HG03280 (cell line): ENCODE data around the gene TCAP.

Source experiments
- ATAC-seq: cut with Tn5 transposase; IDR thresholded peaks from one replicate; pipeline ENCODE4 v1.9.1; 2021; ENCODE audit warnings: mild to moderate bottlenecking, moderate library complexity; ENCODE audit not compliant: unreplicated experiment

The TCAP gene

DNA sequence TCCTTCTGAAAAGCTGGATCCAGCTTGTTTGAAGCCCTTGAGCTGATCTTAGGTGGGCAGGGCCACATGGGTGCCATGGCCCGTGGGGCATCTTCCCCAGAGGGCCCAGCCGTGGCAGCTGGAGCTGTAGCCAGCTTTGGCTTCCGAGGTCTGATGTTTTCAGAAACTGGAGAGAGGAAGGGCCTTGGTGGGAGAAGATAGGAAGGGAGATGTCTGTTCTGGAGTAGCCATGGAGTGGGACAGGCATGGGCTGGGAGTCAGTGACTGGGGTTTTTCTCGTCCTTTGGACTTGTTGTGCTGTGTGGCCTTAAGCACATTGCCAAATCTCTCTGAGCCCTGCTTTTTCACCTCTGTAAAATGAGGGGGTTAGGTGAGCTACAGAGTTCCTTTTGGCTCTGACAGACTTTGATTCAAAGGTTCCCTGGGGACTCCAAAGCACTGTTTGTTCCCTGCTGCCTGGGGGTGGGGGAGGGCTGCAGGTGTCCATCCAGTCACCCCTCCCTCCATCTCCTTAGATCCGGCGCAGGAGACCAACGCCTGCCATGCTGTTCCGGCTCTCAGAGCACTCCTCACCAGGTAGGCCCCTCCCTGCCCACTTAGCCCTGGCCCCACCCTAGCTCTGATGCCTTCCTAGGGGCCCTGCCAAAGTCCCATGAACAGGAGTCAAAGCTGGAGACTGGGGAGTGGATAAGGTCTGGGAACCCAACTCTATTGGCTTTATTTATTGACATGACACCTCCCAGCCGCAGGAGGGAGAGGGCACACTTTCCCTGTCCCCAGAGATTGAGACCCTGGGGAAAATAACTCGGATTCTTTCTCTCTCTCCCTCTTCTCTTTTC lies 36.3 kb upstream of the TCAP start:
- ATAC-seq: no peak

DNA sequence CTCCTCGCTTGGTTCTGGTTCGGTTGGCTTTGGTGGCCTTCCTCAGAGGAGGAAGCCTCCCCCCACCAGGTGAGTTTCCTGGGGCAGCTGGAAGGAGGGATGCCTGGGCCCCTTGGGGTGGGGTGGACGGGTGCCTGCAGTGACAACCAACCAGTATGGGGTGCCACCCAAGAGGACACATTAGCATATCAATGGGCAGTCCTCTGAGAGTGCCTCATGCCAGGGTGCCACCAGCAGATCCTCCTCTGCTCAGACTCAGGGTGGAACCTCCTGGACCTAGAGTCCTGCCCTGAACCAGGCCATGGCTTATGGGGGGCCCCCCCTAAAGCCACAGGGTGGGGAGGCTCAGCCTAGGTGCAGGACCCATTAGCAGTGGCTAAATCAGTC lies 35.7 kb upstream of the TCAP start:
- no peak for ATAC-seq

DNA sequence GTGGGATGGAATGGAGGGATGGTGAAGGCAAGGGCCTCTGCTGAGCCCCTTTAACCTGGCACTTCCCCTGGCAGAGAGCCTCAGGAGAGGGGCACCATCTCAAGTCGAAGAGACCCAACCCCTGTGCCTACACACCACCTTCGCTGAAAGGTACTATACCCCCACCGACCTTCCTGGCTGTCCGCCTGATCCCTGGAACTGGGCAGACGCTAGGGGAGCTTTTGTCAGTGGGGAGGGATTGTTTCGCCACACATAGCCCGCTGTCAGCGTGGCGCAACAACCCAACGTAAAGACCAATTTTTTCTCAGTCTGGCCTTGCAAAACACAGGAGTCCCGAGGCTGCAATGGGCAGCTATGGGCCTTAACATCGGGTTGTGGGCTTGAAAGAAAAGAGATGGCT lies 35.3 kb upstream of the TCAP start:
- no peak for ATAC-seq

DNA sequence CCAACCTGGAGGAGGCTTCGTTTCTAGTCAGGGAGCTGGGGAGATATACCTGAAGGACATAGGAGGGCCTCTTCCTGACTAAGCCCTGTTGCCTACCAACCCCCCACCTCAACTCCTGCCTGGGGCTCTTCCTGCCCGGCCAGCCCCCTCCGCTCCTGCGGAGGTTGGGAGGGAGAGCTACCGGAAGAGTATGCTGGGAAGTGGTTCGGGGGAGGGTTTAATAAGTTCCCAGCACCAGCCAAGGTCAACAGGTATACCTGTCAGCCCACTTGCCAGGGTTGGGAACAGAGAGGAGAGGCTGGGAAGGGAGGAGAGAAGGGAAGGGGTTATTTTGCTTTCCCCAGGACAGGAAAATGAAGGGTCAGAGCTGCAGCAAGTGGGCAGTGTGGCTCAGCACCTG lies 33.7 kb upstream of the TCAP start:
- no peak for ATAC-seq

DNA sequence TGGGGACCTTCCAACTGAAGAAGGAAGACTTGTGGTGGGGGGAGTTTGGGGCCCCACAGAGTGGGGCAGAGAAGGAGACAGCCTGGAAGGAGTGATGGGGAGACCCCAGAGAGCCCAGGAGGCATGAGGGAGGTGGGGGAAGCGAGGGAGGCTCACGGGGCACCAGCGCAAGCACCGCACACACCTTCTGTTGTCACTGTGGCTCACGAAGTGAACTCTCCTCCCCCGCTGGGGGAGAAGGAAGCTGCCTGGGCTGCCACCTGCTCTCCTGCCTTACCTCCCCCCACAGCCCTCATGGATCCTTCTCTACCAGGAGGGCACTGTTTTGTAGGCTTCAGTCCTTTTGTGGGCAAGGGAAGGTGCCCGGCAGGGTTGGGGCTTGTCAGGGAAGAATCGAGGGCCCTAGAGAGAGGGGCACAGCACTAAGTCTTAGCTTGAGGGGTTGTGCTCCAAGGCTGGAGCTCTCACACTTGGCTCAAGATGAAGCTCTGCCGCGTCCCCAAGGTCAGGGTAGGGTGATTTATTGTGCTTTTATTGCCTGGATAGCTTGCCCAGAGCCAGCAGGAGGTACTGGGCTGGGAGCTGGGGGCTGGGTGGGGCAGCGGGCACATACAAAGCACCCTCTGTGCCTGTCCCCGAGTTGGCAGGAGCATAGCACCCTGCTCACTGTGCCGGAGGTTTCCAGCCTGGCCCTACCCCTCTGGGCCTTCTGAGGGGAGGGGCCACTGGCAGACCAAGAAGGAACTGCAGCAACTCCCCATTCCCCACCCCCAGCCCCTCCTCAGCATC lies 32.8 kb upstream of the TCAP start:
- ATAC-seq: no peak

DNA sequence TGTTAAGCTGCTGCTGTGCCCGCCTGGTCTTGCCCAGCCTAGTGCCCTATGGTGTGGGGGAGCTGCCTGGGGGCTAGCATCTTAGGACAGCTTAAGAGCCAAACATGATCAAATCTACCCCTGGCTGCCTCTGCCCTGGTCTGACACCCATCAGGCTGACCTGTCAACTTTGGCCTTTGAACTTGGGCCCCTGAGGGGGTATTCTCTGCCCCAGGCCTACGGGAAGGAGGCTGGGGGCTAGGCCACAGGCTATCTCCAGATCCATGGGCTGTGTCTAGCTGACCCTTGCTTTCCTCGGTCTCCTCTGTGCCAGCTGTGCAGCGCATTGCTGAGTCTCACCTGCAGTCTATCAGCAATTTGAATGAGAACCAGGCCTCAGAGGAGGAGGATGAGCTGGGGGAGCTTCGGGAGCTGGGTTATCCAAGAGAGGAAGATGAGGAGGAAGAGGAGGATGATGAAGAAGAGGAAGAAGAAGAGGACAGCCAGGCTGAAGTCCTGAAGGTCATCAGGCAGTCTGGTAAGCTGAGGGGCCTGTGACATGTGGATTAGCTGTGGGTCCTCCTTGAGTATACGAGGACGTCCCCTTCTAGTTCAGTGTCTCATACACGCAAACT lies 31.5 kb upstream of the TCAP start:
- no peak for ATAC-seq

DNA sequence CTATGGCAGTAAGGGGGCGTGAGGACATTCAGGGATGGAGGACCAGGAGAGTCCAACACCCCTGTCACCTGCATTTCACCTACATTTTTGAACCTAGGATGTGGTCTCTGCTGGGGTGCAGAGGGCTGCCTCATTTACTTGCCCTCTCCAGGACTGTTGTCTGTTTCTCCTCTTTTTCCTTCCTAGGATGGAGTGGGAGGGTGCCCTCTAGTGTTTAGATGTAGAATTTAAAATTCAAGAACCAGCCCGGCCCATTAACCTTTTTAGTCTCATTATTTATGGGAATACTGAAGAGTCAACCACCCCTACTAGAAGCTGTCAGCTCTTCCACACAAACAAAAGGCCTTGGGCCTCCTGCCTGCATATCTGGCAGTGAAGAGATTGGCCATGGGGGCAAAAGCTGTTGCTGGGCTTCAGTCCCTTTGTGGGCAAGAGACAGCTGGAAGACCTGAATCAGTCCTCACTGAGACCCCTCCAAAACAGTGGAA lies 30.7 kb upstream of the TCAP start:
- no peak for ATAC-seq

DNA sequence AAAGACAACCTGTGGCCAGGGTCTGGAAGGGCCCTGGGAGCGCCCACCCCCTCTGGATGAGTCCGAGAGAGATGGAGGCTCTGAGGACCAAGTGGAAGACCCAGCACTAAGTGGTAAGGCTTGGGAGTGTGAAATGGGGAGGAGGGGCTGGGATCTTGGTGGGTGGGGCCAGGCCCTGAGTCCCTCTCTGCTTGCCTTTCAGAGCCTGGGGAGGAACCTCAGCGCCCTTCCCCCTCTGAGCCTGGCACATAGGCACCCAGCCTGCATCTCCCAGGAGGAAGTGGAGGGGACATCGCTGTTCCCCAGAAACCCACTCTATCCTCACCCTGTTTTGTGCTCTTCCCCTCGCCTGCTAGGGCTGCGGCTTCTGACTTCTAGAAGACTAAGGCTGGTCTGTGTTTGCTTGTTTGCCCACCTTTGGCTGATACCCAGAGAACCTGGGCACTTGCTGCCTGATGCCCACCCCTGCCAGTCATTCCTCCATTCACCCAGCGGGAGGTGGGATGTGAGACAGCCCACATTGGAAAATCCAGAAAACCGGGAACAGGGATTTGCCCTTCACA lies 29.5 kb upstream of the TCAP start:
- no peak for ATAC-seq

DNA sequence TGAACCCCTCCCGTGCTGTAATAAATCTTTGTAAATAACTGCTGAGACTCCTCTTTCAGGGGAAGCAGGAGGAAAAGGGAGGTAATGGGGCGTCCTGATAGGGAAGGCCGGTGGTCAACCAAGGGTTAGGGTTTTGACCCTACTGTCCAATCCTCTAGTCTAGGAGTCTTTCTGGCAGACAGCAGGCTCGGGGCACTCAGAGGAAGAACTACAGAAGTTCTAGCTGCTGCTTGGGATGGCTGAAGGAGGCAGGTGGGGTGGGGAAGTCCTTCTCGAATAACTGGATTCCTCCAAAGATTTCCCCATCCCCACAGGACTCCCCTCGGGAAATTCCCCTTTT lies 28.6 kb upstream of the TCAP start:
- peak; percentile 6 for ATAC-seq

DNA sequence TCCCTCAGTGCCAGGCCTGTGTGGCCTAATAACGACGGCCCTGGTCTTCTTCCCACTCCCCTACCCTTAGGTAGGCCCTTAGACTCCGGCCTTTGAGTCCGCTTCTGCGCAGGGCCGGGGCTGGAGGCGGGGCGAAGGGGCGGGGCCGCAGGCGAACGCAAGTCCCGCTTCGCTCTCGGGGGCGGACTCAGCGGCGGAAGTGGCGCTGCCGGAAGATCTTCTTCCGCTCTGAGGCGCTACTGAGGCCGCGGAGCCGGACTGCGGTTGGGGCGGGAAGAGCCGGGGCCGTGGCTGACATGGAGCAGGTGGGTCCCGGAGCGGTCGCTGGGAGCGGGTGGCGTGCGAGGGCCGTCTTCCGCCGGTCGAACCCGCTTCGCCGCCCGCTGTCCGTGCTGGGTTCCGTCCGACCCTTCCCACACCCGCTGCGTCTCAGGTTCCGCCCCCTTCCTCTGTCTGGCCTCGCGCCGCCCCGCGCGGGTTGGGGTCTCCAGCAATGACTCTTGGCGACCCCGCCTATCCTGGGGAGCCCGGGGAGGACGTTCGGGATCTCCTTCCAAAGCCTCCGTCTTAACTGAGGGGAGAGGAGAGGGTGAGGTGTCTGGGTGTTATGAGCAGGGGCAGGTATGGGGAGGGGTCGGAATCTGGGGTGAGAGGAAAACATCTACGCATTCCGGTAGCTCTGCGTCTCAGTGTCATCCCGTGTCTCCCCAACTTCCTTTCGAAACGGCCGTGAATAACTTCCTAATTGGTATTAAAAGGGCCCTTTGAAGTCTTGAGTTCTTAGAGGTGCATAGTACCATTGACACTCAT lies 28.0 kb upstream of the TCAP start, which contains the start of gene STARD3:
TSS of gene STARD3 (plus strand) at position 218 of the 810 bp plus-strand sequence. CDS start 16,388 bp downstream, outside the sequence.
- peak; percentile 85 for ATAC-seq

DNA sequence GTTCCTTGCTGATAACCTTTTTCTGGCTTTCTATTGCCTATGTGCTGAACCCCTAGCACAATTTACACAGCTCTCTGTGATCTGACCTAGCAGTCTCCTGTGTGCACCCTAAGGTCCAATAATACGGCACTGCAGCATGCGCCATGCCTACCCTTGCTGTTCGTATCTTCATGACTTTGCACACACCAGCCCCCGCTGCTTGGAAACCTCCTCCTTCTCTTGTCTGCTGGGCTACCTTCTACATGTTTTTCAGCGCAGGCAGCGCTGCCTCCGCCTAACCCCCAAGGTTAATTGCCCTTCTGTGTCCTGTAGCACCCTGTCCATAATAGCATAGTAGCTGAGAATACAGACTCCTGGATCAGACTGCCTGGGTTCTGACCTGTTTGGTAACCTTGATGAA lies 26.8 kb upstream of the TCAP start:
- no peak for ATAC-seq

DNA sequence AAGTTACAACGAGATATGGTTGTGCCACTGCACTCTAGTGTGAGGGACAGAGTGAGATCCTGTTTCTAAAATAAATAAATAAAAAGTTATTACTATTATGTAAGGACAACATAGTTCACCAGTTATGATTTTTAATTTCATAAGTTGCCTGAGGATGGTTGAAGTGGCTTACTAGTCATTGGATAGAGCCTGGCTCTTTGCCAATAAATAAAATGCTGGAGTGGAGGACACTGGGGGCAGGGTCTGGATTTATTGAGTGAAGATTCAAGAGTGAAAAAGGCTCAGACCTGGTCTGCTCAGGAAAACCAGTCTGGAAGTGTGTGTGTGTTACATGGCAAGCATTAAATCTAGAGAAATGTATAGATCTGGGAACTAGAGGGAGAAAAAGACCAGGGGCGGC lies 26.1 kb upstream of the TCAP start:
- ATAC-seq: no peak

DNA sequence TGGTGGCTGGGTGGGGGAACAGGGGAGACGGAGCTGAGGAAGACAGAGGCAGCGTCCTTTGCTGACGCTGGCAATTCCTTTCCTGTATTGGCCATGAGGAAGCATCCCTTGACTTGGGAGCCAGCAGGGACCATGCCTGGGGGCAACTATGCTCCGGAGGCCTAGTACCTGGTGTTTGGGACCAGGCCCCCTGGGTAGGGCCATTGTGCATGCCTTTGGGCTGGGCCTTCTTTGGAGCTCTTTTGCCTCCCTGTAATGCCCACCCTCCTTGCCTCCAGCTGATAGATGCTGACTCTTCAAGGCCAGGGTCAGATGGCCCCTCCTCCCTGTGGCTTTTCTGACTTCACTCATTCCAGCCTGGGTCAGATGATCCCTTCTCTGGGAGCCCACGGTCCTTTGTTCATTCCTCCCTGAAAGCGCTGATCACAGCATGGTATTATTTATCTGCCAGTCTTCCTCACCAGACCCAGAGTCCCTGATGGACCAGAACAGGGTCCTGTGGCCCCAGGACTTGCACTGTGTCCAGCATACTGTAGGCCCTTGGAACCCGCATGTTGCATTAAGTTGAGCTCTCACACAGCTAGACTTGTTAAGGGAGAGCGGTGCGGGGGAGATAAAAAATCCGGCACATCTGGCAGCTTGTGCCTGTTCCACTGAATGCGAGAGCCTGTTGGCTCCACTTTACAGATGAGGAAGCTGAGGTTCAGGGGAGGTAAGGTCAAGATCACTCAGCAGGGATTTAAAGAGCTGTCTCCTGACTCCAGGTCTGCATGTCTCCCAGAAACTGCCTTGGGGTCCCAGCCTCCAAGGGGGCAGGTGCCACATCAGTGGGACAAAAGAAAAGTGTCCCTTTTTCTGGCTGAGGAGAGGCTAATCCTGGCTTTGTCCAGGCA lies 25.3 kb upstream of the TCAP start:
- no peak for ATAC-seq

DNA sequence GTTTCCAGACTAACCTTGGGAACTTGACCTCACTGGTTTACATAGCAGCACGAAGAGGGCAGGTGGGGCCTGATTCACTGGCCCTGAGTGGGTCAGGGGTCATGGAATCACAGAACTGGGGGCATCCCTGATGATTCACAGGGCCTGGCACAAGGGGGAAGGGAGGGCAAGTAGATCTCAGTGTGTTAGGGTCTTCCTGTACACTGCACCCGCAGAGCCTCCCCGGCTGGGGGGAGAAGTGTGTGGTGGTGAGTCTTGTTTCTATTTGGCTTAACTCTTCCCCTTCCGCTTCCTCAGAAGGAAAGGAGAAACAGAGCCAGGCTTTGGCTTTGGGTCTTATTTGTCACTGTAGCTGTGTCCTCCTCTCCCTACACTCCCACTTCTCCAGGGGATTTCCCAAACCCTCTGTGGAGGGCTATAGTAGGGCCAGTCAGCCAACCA lies 24.5 kb upstream of the TCAP start:
- no peak for ATAC-seq

DNA sequence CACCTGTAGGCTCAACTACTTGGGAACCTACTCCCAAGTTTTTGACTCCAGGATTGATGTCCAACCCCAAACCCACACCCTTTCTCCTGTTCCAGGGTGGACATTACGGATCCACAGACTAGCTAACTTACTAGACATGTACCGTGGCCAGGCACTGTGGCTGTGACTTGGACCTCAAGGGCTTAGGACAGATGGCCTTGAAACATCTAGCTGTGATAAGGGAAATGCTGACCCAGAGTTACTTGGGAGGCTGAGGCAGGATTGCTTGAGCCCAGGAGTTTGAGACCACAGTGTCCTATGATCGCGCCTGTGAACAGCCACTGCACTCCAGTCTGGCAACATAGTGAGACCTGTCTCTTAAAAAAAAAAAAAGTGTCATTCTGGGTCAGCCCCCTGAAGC lies 24.1 kb upstream of the TCAP start:
- ATAC-seq: no peak

DNA sequence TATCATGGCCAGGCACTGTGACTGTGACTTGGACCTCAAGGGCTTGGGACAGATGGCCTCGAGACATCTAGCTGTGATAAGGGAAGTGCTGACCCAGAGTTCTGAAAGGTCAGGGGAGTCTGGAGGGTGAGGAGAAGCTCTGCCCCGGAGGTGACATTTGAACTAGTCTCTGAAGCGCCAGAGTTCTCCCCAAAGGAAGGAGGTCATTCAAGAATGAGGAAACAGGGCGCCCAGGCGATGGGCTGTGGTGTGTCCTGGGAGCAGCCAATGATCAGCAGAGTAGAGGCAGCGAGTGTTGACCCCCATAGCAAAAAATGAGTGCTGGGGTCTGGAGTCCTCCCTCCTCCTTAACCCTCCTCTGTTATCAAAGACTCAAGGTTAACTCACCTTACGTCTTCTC lies 23.3 kb upstream of the TCAP start:
- no peak for ATAC-seq

DNA sequence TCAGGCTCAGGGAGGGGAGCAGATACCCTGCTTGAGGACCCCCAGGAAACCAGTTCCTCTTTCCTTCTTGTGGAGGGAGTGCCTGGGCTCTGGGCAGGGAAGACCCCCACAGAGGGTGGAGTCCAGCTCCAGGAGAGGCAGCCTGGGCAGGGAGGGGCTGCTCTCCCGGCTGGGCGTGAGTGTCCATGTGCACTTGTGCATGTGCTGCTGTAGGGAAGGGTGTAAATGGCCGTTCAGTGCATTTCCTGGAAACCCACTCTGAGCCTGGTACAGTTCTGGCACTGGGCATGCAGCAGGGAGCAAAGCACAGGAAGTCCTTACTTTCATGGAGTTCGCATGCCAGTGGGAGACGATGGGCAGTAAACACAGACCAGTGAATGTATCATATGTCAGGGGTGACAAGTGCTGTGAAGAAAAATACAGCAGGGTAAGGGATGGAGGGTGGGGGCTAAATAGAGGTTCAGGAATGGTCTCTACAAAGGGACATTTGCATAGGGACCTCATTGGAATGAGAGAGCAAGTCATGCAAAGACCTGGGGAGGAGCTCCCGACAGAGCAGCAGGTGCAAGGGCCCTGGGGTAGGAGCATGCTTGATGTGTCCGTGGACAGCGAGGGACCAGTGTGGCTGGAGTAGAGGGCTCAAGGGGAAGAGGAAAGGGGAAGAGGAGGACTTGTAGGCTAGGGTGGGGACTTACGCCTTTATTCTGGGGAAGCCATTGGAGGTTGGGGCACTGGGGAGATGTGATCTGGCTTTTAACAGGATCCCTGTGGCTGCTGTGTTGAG lies 22.7 kb upstream of the TCAP start:
- no peak for ATAC-seq

DNA sequence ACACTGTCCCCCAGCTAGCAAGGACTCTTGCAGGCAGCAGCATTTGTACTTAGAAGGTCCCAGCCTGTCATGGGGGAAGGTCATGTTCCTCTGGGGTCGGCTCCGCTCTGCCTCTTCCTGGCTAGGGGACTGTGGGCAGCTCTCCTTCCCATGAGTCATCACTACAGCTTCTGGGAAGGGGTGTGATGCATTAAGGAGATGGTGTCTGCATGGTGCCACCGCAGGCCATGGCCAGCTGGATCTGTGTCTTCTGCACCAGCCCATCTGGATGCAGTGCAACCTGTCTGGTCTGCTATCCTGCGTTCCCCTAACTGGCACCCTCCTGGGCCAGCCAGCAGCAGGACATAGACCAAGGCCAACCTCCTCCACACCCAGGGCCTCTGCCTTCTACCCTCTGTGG lies 21.9 kb upstream of the TCAP start:
- ATAC-seq: no peak

DNA sequence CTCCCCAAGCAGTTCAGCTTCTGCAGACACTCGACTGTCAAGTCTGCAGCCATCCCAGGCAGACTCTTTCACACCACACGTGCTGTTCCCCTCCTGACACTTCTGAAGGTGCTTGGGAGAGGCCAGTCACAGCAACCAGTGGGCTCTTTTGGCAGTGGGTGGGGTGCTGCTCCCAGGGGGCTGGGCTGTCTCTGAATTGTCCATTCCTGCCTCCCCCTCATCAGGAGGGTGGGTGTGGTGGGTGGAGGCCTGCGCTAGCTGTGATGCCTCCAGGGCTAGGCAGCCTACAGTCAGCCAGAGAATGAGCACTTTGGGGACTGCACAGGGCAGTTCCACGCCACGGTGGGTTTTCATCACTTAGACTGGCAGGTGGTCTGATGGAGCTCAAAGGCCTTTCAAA lies 17.9 kb upstream of the TCAP start:
- ATAC-seq: no peak
